GM12878 (cell line): ENCODE measurements around the gene GDNF. TPM values are rescaled to one million over a fixed set of nuclear protein-coding genes. Genes with fewer than 3 reads are reported as not detected.

Experiments
- CEBPB ChIP-seq, 2 experiments: fragments of 150-350 bp in 1 of 2; IDR thresholded peaks; 2 replicates each; pipeline ENCODE4 v1.6.1; 2012 to 2014; ENCODE audit warnings: low read depth in 2 of 2, low read length in 2 of 2, borderline replicate concordance in 1 of 2, inconsistent platforms in 1 of 2
- CHD1 ChIP-seq: IDR thresholded peaks from 2 replicates; pipeline ENCODE4 v1.6.1; 2012; ENCODE audit warnings: low read depth, low read length, improper control_type of control experiment
- EP300 ChIP-seq, 2 experiments: fragments of 150-350 bp in 1 of 2; IDR thresholded peaks; 2 replicates each; pipeline ENCODE4 v1.6.1; 2011 to 2012; ENCODE audit warnings: low read depth in 2 of 2, low read length in 2 of 2, borderline replicate concordance in 1 of 2, improper control_type of control experiment in 1 of 2, inconsistent platforms in 1 of 2; ENCODE audit not compliant: control insufficient read depth in 1 of 2
- ESRRA ChIP-seq: IDR thresholded peaks from 2 replicates; pipeline ENCODE4 v1.6.1; 2012; ENCODE audit warnings: mild to moderate bottlenecking, low read length, improper control_type of control experiment
- EZH2 ChIP-seq: IDR thresholded peaks from 2 replicates; pipeline ENCODE4 v1.6.1; 2012; ENCODE audit warnings: low read depth, mild to moderate bottlenecking, control low read depth, inconsistent platforms, low read length, borderline replicate concordance; ENCODE audit not compliant: control insufficient read depth
- JUNB ChIP-seq: IDR thresholded peaks from 2 replicates; pipeline ENCODE4 v1.6.1; 2016; ENCODE audit warnings: antibody characterized with exemption, mild to moderate bottlenecking
- MXI1 ChIP-seq: fragments of 150-350 bp; IDR thresholded peaks from 2 replicates; pipeline ENCODE4 v1.6.1; 2011; ENCODE audit warnings: low read depth, mild to moderate bottlenecking, inconsistent platforms, low read length, improper control_type of control experiment
- NR2C2 ChIP-seq: IDR thresholded peaks from 2 replicates; pipeline ENCODE4 v1.6.1; 2011; ENCODE audit warnings: borderline replicate concordance, low read depth; ENCODE audit not compliant: control insufficient read depth, insufficient read length
- PBX3 ChIP-seq: IDR thresholded peaks from 2 replicates; pipeline ENCODE4 v1.6.1; 2011; ENCODE audit warnings: mild to moderate bottlenecking, low read depth, low read length, moderate library complexity; ENCODE audit not compliant: insufficient replicate concordance
- PML ChIP-seq: IDR thresholded peaks from 2 replicates; pipeline ENCODE4 v1.6.1; 2012; ENCODE audit warnings: low read length, inconsistent platforms
- POLR2AphosphoS2 ChIP-seq: IDR thresholded peaks from 2 replicates; pipeline ENCODE4 v1.6.1; 2011; ENCODE audit warnings: low read depth, mild to moderate bottlenecking, low read length, improper control_type of control experiment, moderate library complexity
- SIX5 ChIP-seq: IDR thresholded peaks from 2 replicates; pipeline ENCODE4 v1.6.1; 2011; ENCODE audit warnings: mild to moderate bottlenecking, low read depth, low read length, moderate library complexity; ENCODE audit not compliant: severe bottlenecking
- SMC3 ChIP-seq: IDR thresholded peaks from 2 replicates; pipeline ENCODE4 v1.6.1; 2011; ENCODE audit warnings: low read length, improper control_type of control experiment, borderline replicate concordance
- SRF ChIP-seq, 2 experiments: IDR thresholded peaks; 2 replicates each; pipeline ENCODE4 v1.6.1; 2011; ENCODE audit warnings: low read depth in 2 of 2, low read length in 2 of 2, mild to moderate bottlenecking in 1 of 2, moderate library complexity in 1 of 2
- SUZ12 ChIP-seq: fragments of 200-600 bp; sonication (generic); IDR thresholded peaks from one replicate; pipeline ENCODE4 v1.6.1; 2018; ENCODE audit warnings: antibody characterized with exemption, mild to moderate bottlenecking; ENCODE audit not compliant: unreplicated experiment
- USF1 ChIP-seq: IDR thresholded peaks from 2 replicates; pipeline ENCODE4 v1.6.1; 2011; ENCODE audit warnings: borderline replicate concordance, low read depth, mild to moderate bottlenecking, moderate library complexity, mixed read lengths, low read length; ENCODE audit not compliant: insufficient read depth; ENCODE audit errors: extremely low read length
- ZBTB4 ChIP-seq: fragments of 450-650 bp; formaldehyde crosslinking; IDR thresholded peaks from 2 replicates; pipeline ENCODE4 v1.4.0; 2022; ENCODE audit warnings: mild to moderate bottlenecking, moderate library complexity
- ZNF207 ChIP-seq: fragments of 450-650 bp; IDR thresholded peaks from 2 replicates; pipeline ENCODE4 v1.6.1; 2014; ENCODE audit warnings: antibody characterized with exemption, mild to moderate bottlenecking, borderline replicate concordance
- ZNF384 ChIP-seq: IDR thresholded peaks from 2 replicates; pipeline ENCODE4 v1.6.1; 2012; ENCODE audit warnings: low read depth, mild to moderate bottlenecking, low read length, improper control_type of control experiment, borderline replicate concordance
- ZNF687 ChIP-seq: fragments of 450-650 bp; IDR thresholded peaks from 2 replicates; pipeline ENCODE4 v1.6.1; 2017; ENCODE audit warnings: mild to moderate bottlenecking, moderate library complexity
- polyA plus RNA-seq, 11 experiments: library from polyadenylated mRNA; depleted of rRNA in 4 of 11; unstranded in 6 of 11; stranded (reverse) in 5 of 11; fragments of >200 nt; fragmentation: Nextera tagmentation in 4 of 11; fragmentation: Illumina TruSeq in 1 of 11; extraction: Ambion mirVana in 4 of 11; extraction: Trizol in 1 of 11; gene quantifications; 1 replicate in 1 of 11; 2 replicates in 10 of 11; pipeline versions ENCODE4 v1.2.1 to v1.2.3, GENCODE V29; 2011 to 2016; ENCODE audit warnings: inconsistent platforms in 2 of 11, missing spikeins in 2 of 11, low read depth in 1 of 11
- total RNA-seq, 4 experiments: library from RNA; depleted of rRNA in 3 of 4; stranded (reverse); fragments of >200 nt in 3 of 4; fragmentation: Illumina TruSeq in 1 of 4; extraction: Trizol in 1 of 4; gene quantifications; 2 replicates each; pipeline versions ENCODE4 v1.2.1 to v1.2.3, GENCODE V29; 2013 to 2021

Gene GDNF
- total and polyA plus RNA-seq, 10 of the 15 experiments (the other 5 are each of a cell fraction or from before 2014, with no cell fraction given), result not detected

- TF ChIP-seq ZNF687 (no peak), EZH2 (peak; percentile 85; the same call in 1 of the 2 replicates), ESRRA (no peak), POLR2AphosphoS2 (no peak), SUZ12 (peak; percentile 58), PML (no peak), SMC3 (peak; percentile 96), MXI1 (no peak), USF1 (no peak), SIX5 (no peak), JUNB (no peak), ZNF384 (no peak), CHD1 (no peak), EP300 (IDR thresholded peaks at IDR 0.05; ENCODE audit: borderline replicate concordance in 1 of 2, control insufficient read depth in 1 of 2, low read depth in 2 of 2, low read length in 2 of 2) (no peak), ZBTB4 (CRISPR knock-in tag) (no peak), SRF (IDR thresholded peaks at IDR 0.05; ENCODE audit: low read depth in 2 of 2, low read length in 2 of 2) (no peak), CEBPB (IDR thresholded peaks at IDR 0.05; ENCODE audit: borderline replicate concordance in 1 of 2, low read depth in 2 of 2, low read length in 2 of 2) (no peak), ZNF207 (no peak), PBX3 (no peak), NR2C2 (no peak)
Observed at GRCh38 chr5:37837414-37838032, 2.3 kb downstream of the GDNF start (continued).
